GM12878 (cell line): Measurements from ENCODE around the gene SHROOM2. TPM values are rescaled to one million over a fixed set of nuclear protein-coding genes. Genes with fewer than 3 reads are reported as not detected.

Source experiments
- ATAC-seq: fragments of 200-7000 bp; cut with Tn5 transposase; 3 replicates; pipeline ENCODE4 v1.9.1; 2020; ENCODE audit warnings: mild to moderate bottlenecking, moderate library complexity
- BruUV-seq: library from RNA; stranded (reverse); fragments of 400-500 nt; replicated peaks from 2 replicates; lab custom pipeline; 2021; lab: Mats Ljungman, UMichigan
- CTCF ChIA-PET: fragments of 300-600 bp; sonication (Branson Sonifier 250); formaldehyde crosslinking; extraction: SDS; loops from one replicate; lab custom pipeline; 2021; ENCODE audit warnings: inconsistent platforms; lab: Yijun Ruan, JAX
- POLR2A ChIA-PET: fragments of 350-600 bp; formaldehyde crosslinking; extraction: SDS; loops from one replicate; lab custom pipeline; 2021; ENCODE audit warnings: inconsistent platforms; lab: Charles Lee
- RAD21 ChIA-PET: fragments of 300-600 bp; sonication (Branson Sonifier 250); formaldehyde crosslinking; loops from one replicate; lab custom pipeline; 2023; ENCODE audit warnings: antibody characterized with exemption; ENCODE audit not compliant: unreplicated experiment; lab: Charles Lee
- SMC1A ChIA-PET: fragments of 300-600 bp; sonication (Branson Sonifier 250); formaldehyde crosslinking; loops from one replicate; lab custom pipeline; 2023; ENCODE audit not compliant: unreplicated experiment, uncharacterized antibody; lab: Charles Lee
- DNase-seq: peaks from one replicate; pipeline ENCODE4 v3.0.0-alpha.2; 2011; ENCODE audit warnings: low read depth, low spot score
- FAIRE-seq: peaks from 3 replicates; lab custom pipeline; 2011; peaks lifted over from hg19 to GRCh38; lab: Jason Lieb, UNC
- H2AFZ ChIP-seq: 2 replicates; pipeline ENCODE4 v1.6.0; 2011; ENCODE audit warnings: low read depth, low read length, control low read depth; ENCODE audit not compliant: control insufficient read depth
- H3K27ac ChIP-seq: 2 replicates; pipeline ENCODE4 v1.5.1; 2011; ENCODE audit warnings: control low read depth; ENCODE audit not compliant: control insufficient read depth, insufficient read depth
- H3K27me3 ChIP-seq, 2 experiments: replicated peaks in 1 of 2; 2 replicates each; pipeline versions ENCODE4 v1.6.0 to v1.6.1; 2011; ENCODE audit warnings: low read length in 1 of 2; ENCODE audit not compliant: control insufficient read depth in 2 of 2, insufficient read depth in 2 of 2
- H3K36me3 ChIP-seq, 2 experiments: 2 replicates each; pipeline ENCODE4 v1.5.1; 2011; ENCODE audit warnings: low read length in 1 of 2; ENCODE audit not compliant: control insufficient read depth in 2 of 2, insufficient read depth in 2 of 2
- H3K4me1 ChIP-seq: 2 replicates; pipeline ENCODE4 v1.6.1; 2011; ENCODE audit warnings: mild to moderate bottlenecking, low read length, moderate library complexity, mixed read lengths; ENCODE audit not compliant: control insufficient read depth, insufficient read depth
- H3K4me2 ChIP-seq: 2 replicates; pipeline ENCODE4 v1.6.0; 2011; ENCODE audit warnings: control low read depth; ENCODE audit not compliant: control insufficient read depth, insufficient read depth
- H3K4me3 ChIP-seq: fragments of 200-600 bp; sonication (generic); 2 replicates; pipeline ENCODE4 v1.5.1; 2016
- H3K79me2 ChIP-seq: 2 replicates; pipeline ENCODE4 v1.6.0; 2011; ENCODE audit warnings: low read length; ENCODE audit not compliant: control insufficient read depth, insufficient read depth
- H3K9ac ChIP-seq: 2 replicates; pipeline ENCODE4 v1.8.0; 2011; ENCODE audit warnings: low read length, control low read depth, mixed read lengths; ENCODE audit not compliant: control insufficient read depth, insufficient read depth
- H3K9me3 ChIP-seq: replicated peaks from 3 replicates; pipeline ENCODE4 v1.5.1; 2011; ENCODE audit warnings: mild to moderate bottlenecking, low read length; ENCODE audit not compliant: control insufficient read depth, insufficient read depth
- H4K20me1 ChIP-seq: 2 replicates; pipeline ENCODE4 v1.6.0; 2011; ENCODE audit not compliant: control insufficient read depth, insufficient read depth
- DPF2 ChIP-seq: fragments of 450-650 bp; IDR thresholded peaks from 2 replicates; pipeline ENCODE4 v1.6.1; 2017; ENCODE audit warnings: mild to moderate bottlenecking
- GATAD2B ChIP-seq: fragments of 450-650 bp; conservative IDR thresholded peaks from 2 replicates; pipeline ENCODE4 v1.6.1; 2017; ENCODE audit warnings: low read depth, mild to moderate bottlenecking, moderate library complexity
- KLF5 ChIP-seq: fragments of 450-650 bp; IDR thresholded peaks from 2 replicates; pipeline ENCODE4 v1.6.1; 2014; ENCODE audit warnings: mild to moderate bottlenecking; ENCODE audit not compliant: partially characterized antibody
- MYB ChIP-seq: fragments of 150-350 bp; IDR thresholded peaks from 2 replicates; pipeline ENCODE4 v1.6.1; 2014; ENCODE audit warnings: mild to moderate bottlenecking, low read depth, low read length, borderline replicate concordance
- NFXL1 ChIP-seq: fragments of 450-650 bp; IDR thresholded peaks from 2 replicates; pipeline ENCODE4 v1.6.1; 2017; ENCODE audit warnings: antibody characterized with exemption, mild to moderate bottlenecking, borderline replicate concordance
- NFYB ChIP-seq: IDR thresholded peaks from 2 replicates; pipeline ENCODE4 v1.6.1; 2011; ENCODE audit warnings: low read depth, mild to moderate bottlenecking, low read length, improper control_type of control experiment, moderate library complexity; ENCODE audit not compliant: insufficient read depth
- POLR2A ChIP-seq: IDR thresholded peaks from 2 replicates; pipeline ENCODE4 v1.6.1; 2011; ENCODE audit warnings: low read depth, mild to moderate bottlenecking, low read length
- RBBP5 ChIP-seq: fragments of 200-600 bp; sonication (generic); conservative IDR thresholded peaks from 2 replicates; pipeline ENCODE4 v1.6.1; 2016
- SIN3A ChIP-seq: IDR thresholded peaks from 2 replicates; pipeline ENCODE4 v1.6.1; 2012; ENCODE audit warnings: low read depth, low read length, improper control_type of control experiment
- SMAD5 ChIP-seq: IDR thresholded peaks from 2 replicates; pipeline ENCODE4 v1.6.1; 2016; ENCODE audit warnings: antibody characterized with exemption, low read depth
- STAT1 ChIP-seq: fragments of 450-650 bp; conservative IDR thresholded peaks from 2 replicates; pipeline ENCODE4 v1.6.1; 2014; ENCODE audit warnings: antibody characterized with exemption, mild to moderate bottlenecking
- ZNF622 ChIP-seq: fragments of 450-650 bp; IDR thresholded peaks from 2 replicates; pipeline ENCODE4 v1.6.1; 2017; ENCODE audit warnings: mild to moderate bottlenecking, inconsistent platforms
- WGBS: methylation state at CpG from one replicate; pipeline ENCODE4 v1.1.6; 2016; ENCODE audit warnings: low lambda C conversion rate; ENCODE audit not compliant: insufficient replicate concordance, insufficient coverage; ENCODE audit errors: missing lambda C conversion rate; 5-methylcytosine and 5-hydroxymethylcytosine counted together
- in situ Hi-C: fragments of 300-500 bp; cut with MboI; formaldehyde crosslinking; loops from 9 replicates; pipeline ENCODE4 v1.14.3; 2018; ENCODE audit warnings: mixed read lengths
- intact Hi-C: fragments of 100-400 bp; cut with micrococcal nuclease; formaldehyde crosslinking; loops from one replicate; pipeline ENCODE4 v1.14.2; 2022; ENCODE audit not compliant: unreplicated experiment
- polyA plus RNA-seq, 11 experiments: library from polyadenylated mRNA; depleted of rRNA in 4 of 11; unstranded in 6 of 11; stranded (reverse) in 5 of 11; fragments of >200 nt; fragmentation: Nextera tagmentation in 4 of 11; fragmentation: Illumina TruSeq in 1 of 11; extraction: Ambion mirVana in 4 of 11; extraction: Trizol in 1 of 11; gene quantifications; 1 replicate in 1 of 11; 2 replicates in 10 of 11; pipeline versions ENCODE4 v1.2.1 to v1.2.3, GENCODE V29; 2011 to 2016; ENCODE audit warnings: inconsistent platforms in 2 of 11, missing spikeins in 2 of 11, low read depth in 1 of 11
- total RNA-seq, 4 experiments: library from RNA; depleted of rRNA in 3 of 4; stranded (reverse); fragments of >200 nt in 3 of 4; fragmentation: Illumina TruSeq in 1 of 4; extraction: Trizol in 1 of 4; gene quantifications; 2 replicates each; pipeline versions ENCODE4 v1.2.1 to v1.2.3, GENCODE V29; 2013 to 2021
- TF ChIP-seq, protein P1 (sequence below): IDR thresholded peaks from 2 replicates; pipeline ENCODE4 v1.6.1; 2012; ENCODE audit warnings: low read depth, low read length, improper control_type of control experiment
- TF ChIP-seq, protein P2 (sequence below): fragments of 450-650 bp; formaldehyde crosslinking; IDR thresholded peaks from 2 replicates; pipeline ENCODE4 v1.5.0; 2022; ENCODE audit warnings: mild to moderate bottlenecking, missing genetic modification characterization

The SHROOM2 gene
- total and polyA plus RNA-seq, 10 of the 15 experiments (the other 5 are each of a cell fraction or from before 2014, with no cell fraction given) = under 0.01 to 0.15 (median 0.09) TPM; not detected in 2

DNA sequence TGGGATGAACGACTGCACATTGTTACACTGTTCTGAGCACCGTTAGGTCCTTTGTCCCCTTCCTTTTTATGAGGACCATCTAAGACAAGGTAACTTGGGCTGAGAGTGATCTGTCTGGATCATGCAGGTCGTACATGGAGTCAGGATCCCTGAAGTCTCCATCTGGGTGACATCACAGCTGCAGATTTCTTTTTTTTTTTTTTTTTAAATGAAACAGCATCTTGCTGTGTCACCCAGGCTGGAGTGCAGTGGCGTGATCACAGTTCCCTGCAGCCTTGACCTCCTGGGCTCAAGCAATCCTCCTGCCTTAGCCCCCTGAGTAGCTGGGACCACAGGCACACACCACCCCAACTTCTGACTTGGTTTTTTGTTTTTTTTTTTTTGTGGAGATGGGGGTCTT, 16.5 kb downstream of the SHROOM2 start:
- H3K4me3 ChIP-seq = no peak overlapping the region
- no peaks in the 10 kb centered on the region; the same call in 2 of the 3 replicates for H3K9me3 ChIP-seq
- RAD21 ChIA-PET = no interaction called here
- H3K27me3 ChIP-seq = no peaks in the 10 kb centered on the region
- in situ Hi-C loops (no loop called here), intact Hi-C loops (no loop called here)
- CTCF ChIA-PET = no interaction called here
- no TSS peak for BruUV-seq
- SMC1A ChIA-PET = interaction anchor here (0.6 kb wide), 1 partner anchor 660 kb away, joined by 3 read pairs; no protein-coding TSS in a partner anchor
- no peaks in the 10 kb centered on the region for H3K4me1 ChIP-seq
- no peak overlapping the region for H3K4me2 ChIP-seq
- 11% methylated on average over 4 of the region's 4 CpGs for WGBS
- H3K36me3 ChIP-seq = no peaks in the 10 kb centered on the region
- TF ChIP-seq RBBP5 (no peak), NFYB (no peak), MYB (no peak), STAT1 (no peak), SIN3A (no peak), ZNF622 (no peak), GATAD2B (no peak)
- TF ChIP-seq, protein P1, sequence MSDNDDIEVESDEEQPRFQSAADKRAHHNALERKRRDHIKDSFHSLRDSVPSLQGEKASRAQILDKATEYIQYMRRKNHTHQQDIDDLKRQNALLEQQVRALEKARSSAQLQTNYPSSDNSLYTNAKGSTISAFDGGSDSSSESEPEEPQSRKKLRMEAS = no peak
- H2AFZ ChIP-seq = no peak overlapping the region
- ATAC-seq = no peak
- no peaks in the 10 kb centered on the region for H3K79me2 ChIP-seq
- H3K9ac ChIP-seq = no peak overlapping the region
- H4K20me1 ChIP-seq = no peaks in the 10 kb centered on the region
- no peak overlapping the region for H3K27ac ChIP-seq
- FAIRE-seq = no peak
- POLR2A ChIA-PET = interaction anchor here (0.6 kb wide), 1 partner anchor 1650 kb away, joined by 3 read pairs; no protein-coding TSS in a partner anchor
- DNase-seq = no peak

DNA sequence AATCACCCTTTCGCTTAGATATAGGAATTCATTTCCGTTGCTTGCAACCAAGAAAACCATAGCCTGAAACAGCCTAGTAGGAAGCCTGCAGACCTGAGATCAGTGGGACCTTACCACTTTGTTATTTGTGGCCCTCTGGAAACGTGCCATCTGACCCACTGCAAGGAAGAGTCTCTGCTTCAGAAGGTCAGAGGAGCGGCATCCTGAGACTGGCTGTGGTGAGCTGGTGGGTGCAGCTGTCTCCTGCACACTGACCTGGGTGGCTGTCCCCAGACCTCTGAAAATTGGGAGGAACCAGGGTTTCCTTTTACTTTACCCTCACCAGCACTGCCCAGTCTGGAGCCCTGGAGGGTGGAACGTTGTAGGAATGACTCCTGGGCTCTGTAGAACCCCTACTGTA, 18.2 kb downstream of the SHROOM2 start:
- in situ Hi-C loops (no loop called here), intact Hi-C loops (no loop called here)
- ChIA-PET POLR2A (no interaction called here), CTCF (no interaction called here), SMC1A (no interaction called here), RAD21 (no interaction called here)
- Histone ChIP-seq H3K4me3 (no peak overlapping the region), H3K27ac (no peak overlapping the region), H3K4me2 (no peak overlapping the region), H3K36me3 (no peaks in the 10 kb centered on the region), H4K20me1 (no peaks in the 10 kb centered on the region), H3K9me3 (no peaks in the 10 kb centered on the region; the same call in 2 of the 3 replicates), H3K4me1 (no peaks in the 10 kb centered on the region), H2AFZ (no peak overlapping the region), H3K79me2 (no peaks in the 10 kb centered on the region), H3K9ac (no peak overlapping the region), H3K27me3 (no peaks in the 10 kb centered on the region)
- ATAC-seq (no peak), FAIRE-seq (no peak), DNase-seq (no peak)
- BruUV-seq = no TSS peak
- 21% methylated on average over 5 of the region's 5 CpGs for WGBS
- TF ChIP-seq NFXL1 (no peak), POLR2A (no peak), SMAD5 (no peak), KLF5 (no peak), DPF2 (no peak)
- TF ChIP-seq, protein P1 = no peak
- TF ChIP-seq, protein P2, sequence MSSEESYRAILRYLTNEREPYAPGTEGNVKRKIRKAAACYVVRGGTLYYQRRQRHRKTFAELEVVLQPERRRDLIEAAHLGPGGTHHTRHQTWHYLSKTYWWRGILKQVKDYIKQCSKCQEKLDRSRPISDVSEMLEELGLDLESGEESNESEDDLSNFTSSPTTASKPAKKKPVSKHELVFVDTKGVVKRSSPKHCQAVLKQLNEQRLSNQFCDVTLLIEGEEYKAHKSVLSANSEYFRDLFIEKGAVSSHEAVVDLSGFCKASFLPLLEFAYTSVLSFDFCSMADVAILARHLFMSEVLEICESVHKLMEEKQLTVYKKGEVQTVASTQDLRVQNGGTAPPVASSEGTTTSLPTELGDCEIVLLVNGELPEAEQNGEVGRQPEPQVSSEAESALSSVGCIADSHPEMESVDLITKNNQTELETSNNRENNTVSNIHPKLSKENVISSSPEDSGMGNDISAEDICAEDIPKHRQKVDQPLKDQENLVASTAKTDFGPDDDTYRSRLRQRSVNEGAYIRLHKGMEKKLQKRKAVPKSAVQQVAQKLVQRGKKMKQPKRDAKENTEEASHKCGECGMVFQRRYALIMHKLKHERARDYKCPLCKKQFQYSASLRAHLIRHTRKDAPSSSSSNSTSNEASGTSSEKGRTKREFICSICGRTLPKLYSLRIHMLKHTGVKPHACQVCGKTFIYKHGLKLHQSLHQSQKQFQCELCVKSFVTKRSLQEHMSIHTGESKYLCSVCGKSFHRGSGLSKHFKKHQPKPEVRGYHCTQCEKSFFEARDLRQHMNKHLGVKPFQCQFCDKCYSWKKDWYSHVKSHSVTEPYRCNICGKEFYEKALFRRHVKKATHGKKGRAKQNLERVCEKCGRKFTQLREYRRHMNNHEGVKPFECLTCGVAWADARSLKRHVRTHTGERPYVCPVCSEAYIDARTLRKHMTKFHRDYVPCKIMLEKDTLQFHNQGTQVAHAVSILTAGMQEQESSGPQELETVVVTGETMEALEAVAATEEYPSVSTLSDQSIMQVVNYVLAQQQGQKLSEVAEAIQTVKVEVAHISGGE (CRISPR knock-in tag) = no peak
